Liver (tissue), 9 donors: ENCODE data around the gene STK4. TPM values are rescaled to one million over a fixed set of nuclear protein-coding genes. Genes with fewer than 3 reads are reported as not detected.

Source experiments
- DNase-seq: peaks from one replicate; pipeline ENCODE4 v3.0.0-alpha.2; 2017; ENCODE audit warnings: low spot score
- H3K27ac ChIP-seq, 2 donors: one replicate each; pipeline ENCODE4 v1.7.0; 2013; ENCODE audit warnings: inconsistent platforms in 2 of 2, low read length in 2 of 2, control low read depth in 1 of 2, low read depth in 1 of 2, mild to moderate bottlenecking in 1 of 2
- H3K27me3 ChIP-seq, 4 donors: one replicate each; pipeline versions ENCODE4 v1.6.1 to v1.7.0; 2013; ENCODE audit warnings: low read length in 3 of 4, inconsistent platforms in 1 of 4, mild to moderate bottlenecking in 1 of 4, moderate library complexity in 1 of 4; ENCODE audit not compliant: control insufficient read depth in 4 of 4, insufficient read depth in 4 of 4
- H3K36me3 ChIP-seq, 4 donors: one replicate each; pipeline versions ENCODE4 v1.6.1 to v1.7.0; 2013; ENCODE audit warnings: low read length in 3 of 4, mild to moderate bottlenecking in 3 of 4, low read depth in 1 of 4, moderate library complexity in 1 of 4; ENCODE audit not compliant: control insufficient read depth in 4 of 4, insufficient read depth in 3 of 4
- H3K4me1 ChIP-seq, 4 donors: one replicate each; pipeline versions ENCODE4 v1.6.1 to v1.7.0; 2013; ENCODE audit warnings: low read length in 3 of 4, mild to moderate bottlenecking in 3 of 4, moderate library complexity in 1 of 4; ENCODE audit not compliant: control insufficient read depth in 4 of 4, insufficient read depth in 4 of 4
- H3K4me3 ChIP-seq, 3 donors: one replicate each; pipeline versions ENCODE4 v1.6.1 to v1.7.0; 2013; ENCODE audit warnings: low read length in 3 of 3, control low read depth in 1 of 3, low read depth in 1 of 3, mild to moderate bottlenecking in 1 of 3
- H3K9ac ChIP-seq, 2 donors: one replicate each; pipeline ENCODE4 v1.7.0; 2013; ENCODE audit warnings: low read length in 2 of 2, mild to moderate bottlenecking in 2 of 2, moderate library complexity in 2 of 2, control low read depth in 1 of 2, low read depth in 1 of 2
- H3K9me3 ChIP-seq, 4 donors: one replicate each; pipeline versions ENCODE4 v1.6.1 to v1.7.0; 2013; ENCODE audit warnings: low read length in 3 of 4; ENCODE audit not compliant: control insufficient read depth in 4 of 4
- EGR1 ChIP-seq, 2 donors: IDR thresholded peaks; 2 replicates each; pipeline ENCODE4 v1.6.1; 2016 to 2018; ENCODE audit warnings: antibody characterized with exemption in 2 of 2, low read depth in 2 of 2
- FOXA1 ChIP-seq: IDR thresholded peaks from 2 replicates; pipeline ENCODE4 v1.6.1; 2016; ENCODE audit warnings: antibody characterized with exemption
- HNF4A ChIP-seq, 2 donors: conservative IDR thresholded peaks; 2 replicates each; pipeline ENCODE4 v1.6.1; 2016; ENCODE audit warnings: antibody characterized with exemption in 2 of 2, mild to moderate bottlenecking in 2 of 2
- JUND ChIP-seq, 2 donors: IDR thresholded peaks; 2 replicates each; pipeline ENCODE4 v1.6.1; 2016; ENCODE audit warnings: antibody characterized with exemption in 2 of 2
- NR2F2 ChIP-seq: IDR thresholded peaks from 2 replicates; pipeline ENCODE4 v1.6.1; 2016; ENCODE audit warnings: antibody characterized with exemption
- RAD21 ChIP-seq, 2 donors: IDR thresholded peaks; 2 replicates each; pipeline ENCODE4 v1.6.1; 2016; ENCODE audit warnings: antibody characterized with exemption in 2 of 2, mild to moderate bottlenecking in 2 of 2
- TAF1 ChIP-seq: conservative IDR thresholded peaks from 2 replicates; pipeline ENCODE4 v1.6.1; 2016; ENCODE audit warnings: antibody characterized with exemption, mild to moderate bottlenecking
- WGBS: extraction: QIAGEN DNeasy Blood & Tissue Kit; methylation state at CpG from one replicate; pipeline ENCODE4 v1.1.7; 2013; 5-methylcytosine and 5-hydroxymethylcytosine counted together
- polyA plus RNA-seq, 2 donors: library from polyadenylated mRNA; stranded (reverse) in 1 of 2; unstranded in 1 of 2; fragments of 200-250 nt in 1 of 2; fragments of >200 nt in 1 of 2; fragmentation: Nextera tagmentation in 1 of 2; extraction: Ambion mirVana in 1 of 2; gene quantifications; one replicate each; pipeline versions ENCODE4 v1.2.1 to v1.2.3, GENCODE V29; 2013 to 2015
- total RNA-seq, 2 donors: library from RNA; depleted of rRNA; stranded (reverse); fragments of >200 nt; gene quantifications; one replicate each; pipeline ENCODE4 v1.2.3, GENCODE V29; 2014
- TF ChIP-seq, protein P1 (sequence below): IDR thresholded peaks from 2 replicates; pipeline ENCODE4 v1.6.1; 2016; ENCODE audit warnings: antibody characterized with exemption
- TF ChIP-seq, protein P2 (sequence below): IDR thresholded peaks from 2 replicates; pipeline ENCODE4 v1.6.1; 2016; ENCODE audit warnings: antibody characterized with exemption
- TF ChIP-seq, protein P3 (sequence below): fragments of 150-350 bp; IDR thresholded peaks from 2 replicates; pipeline ENCODE4 v1.5.1; 2017; ENCODE audit warnings: improper control_type of control experiment, low read depth, low read length; ENCODE audit not compliant: missing input control
- donor health status: healthy.
- donor health status: healthy.
- donor health status: healthy.
- donor health status: healthy.
- donor health status: healthy.

The STK4 gene
- total and polyA plus RNA-seq, 4 donors = 3.7 to 20.8 (median 13.9) TPM

DNA sequence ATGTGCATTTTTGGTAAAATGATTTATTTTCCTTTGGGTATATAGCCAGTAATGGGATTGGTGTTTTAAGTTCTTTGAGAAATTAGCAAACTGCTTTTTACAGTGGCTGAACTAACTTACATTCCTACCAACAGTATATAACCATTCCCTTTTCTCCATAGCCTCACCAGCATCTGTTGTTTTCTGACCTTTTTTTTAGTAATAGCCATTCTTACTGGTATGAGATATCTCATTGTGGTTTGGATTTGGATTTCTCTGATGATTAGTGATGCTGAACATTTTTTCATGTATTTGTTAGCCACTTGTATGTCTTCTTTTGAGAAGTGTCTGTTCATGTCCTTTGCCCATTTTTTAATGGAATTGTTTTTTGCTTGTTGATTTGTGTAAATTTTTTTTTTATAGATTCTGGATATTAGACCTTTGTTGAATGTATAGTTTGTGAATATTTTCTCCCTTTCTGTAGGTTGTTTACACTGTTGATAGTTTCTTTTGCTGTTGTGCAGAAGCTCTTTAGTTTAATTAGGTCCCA lies 42.3 kb downstream of the STK4 start:
- peaks cover 2 to 13% (median 6%) of the 10 kb centered on the region in 4 donors for H3K36me3 ChIP-seq
- TF ChIP-seq HNF4A (conservative IDR thresholded peaks at IDR 0.05) = no peak
- no peaks in the 10 kb centered on the region for H3K4me1 ChIP-seq

DNA sequence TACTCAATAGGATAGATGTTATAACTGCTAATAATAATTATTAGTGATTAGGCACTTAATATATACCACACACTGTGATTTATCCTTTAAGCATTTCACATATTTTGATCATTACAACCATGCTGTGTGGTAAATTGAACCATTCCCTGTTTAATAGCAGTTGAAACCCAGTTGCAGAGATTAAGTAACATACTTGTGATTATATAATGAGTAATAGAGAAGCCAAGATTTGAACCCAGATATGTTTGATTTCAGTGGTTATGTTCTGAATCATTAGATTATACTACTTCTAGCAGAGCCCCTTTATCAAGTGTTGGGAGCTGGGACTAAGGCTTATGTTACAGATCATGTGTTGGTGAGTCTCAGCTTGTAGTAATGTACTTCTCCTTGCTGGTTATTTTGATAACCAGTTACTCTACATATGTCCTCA lies 44.1 kb downstream of the STK4 start:
- no peak overlapping the region for H3K9ac ChIP-seq
- peaks cover 2 to 13% (median 6%) of the 10 kb centered on the region in 4 donors for H3K36me3 ChIP-seq
- H3K27me3 ChIP-seq = no peaks in the 10 kb centered on the region
- H3K9me3 ChIP-seq = no peaks in the 10 kb centered on the region
- TF ChIP-seq HNF4A (conservative IDR thresholded peaks at IDR 0.05) = no peak
- no peak for TF ChIP-seq NR2F2
- TF ChIP-seq, protein P1, sequence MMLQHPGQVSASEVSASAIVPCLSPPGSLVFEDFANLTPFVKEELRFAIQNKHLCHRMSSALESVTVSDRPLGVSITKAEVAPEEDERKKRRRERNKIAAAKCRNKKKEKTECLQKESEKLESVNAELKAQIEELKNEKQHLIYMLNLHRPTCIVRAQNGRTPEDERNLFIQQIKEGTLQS = no peak
- no peak for TF ChIP-seq FOXA1
- TF ChIP-seq JUND (IDR thresholded peaks at IDR 0.05) = no peak
- DNase-seq = no peak
- H3K4me1 ChIP-seq = no peaks in the 10 kb centered on the region
- H3K27ac ChIP-seq = no peak overlapping the region
- H3K4me3 ChIP-seq = no peak overlapping the region

More for the DNA sequence above, 42.3 kb downstream of the STK4 start:
- DNase-seq = no peak
- Histone ChIP-seq H3K4me3 (no peak overlapping the region), H3K9ac (no peak overlapping the region), H3K27me3 (no peaks in the 10 kb centered on the region), H3K9me3 (no peaks in the 10 kb centered on the region), H3K27ac (no peak overlapping the region)

DNA sequence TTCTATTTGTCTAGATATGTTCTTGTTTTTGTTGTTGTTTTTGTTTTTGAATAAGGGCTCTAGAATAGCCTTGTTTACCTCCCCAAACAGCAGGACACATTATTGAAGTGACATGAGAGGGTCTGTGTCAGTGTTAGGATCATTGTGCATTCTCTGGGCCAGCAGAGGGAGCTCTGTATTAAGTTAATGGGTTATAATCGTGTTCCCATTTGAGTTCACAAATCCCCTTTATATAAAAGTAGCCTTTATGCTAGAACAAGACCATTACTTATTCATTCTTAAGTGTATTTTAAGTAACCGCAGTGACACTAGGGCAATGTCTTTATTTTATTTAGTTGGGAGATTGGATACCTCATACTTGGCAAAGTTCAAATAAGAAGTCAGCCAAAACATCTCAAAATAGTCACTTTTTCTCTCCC lies 44.8 kb downstream of the STK4 start:
- no peak for DNase-seq
- H3K27ac ChIP-seq = no peak overlapping the region
- no peak overlapping the region for H3K9ac ChIP-seq
- WGBS = 23% methylated on average over 2 of the region's 2 CpGs
- TF ChIP-seq, protein P2, sequence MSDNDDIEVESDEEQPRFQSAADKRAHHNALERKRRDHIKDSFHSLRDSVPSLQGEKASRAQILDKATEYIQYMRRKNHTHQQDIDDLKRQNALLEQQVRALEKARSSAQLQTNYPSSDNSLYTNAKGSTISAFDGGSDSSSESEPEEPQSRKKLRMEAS = no peak
- TF ChIP-seq EGR1 (IDR thresholded peaks at IDR 0.05; ENCODE audit: low read depth in 2 of 2) (no peak), HNF4A (conservative IDR thresholded peaks at IDR 0.05) (no peak), NR2F2 (no peak), TAF1 (no peak), RAD21 (IDR thresholded peaks at IDR 0.05) (peak; percentile 79 to 83), JUND (IDR thresholded peaks at IDR 0.05) (no peak)
- TF ChIP-seq, protein P3, sequence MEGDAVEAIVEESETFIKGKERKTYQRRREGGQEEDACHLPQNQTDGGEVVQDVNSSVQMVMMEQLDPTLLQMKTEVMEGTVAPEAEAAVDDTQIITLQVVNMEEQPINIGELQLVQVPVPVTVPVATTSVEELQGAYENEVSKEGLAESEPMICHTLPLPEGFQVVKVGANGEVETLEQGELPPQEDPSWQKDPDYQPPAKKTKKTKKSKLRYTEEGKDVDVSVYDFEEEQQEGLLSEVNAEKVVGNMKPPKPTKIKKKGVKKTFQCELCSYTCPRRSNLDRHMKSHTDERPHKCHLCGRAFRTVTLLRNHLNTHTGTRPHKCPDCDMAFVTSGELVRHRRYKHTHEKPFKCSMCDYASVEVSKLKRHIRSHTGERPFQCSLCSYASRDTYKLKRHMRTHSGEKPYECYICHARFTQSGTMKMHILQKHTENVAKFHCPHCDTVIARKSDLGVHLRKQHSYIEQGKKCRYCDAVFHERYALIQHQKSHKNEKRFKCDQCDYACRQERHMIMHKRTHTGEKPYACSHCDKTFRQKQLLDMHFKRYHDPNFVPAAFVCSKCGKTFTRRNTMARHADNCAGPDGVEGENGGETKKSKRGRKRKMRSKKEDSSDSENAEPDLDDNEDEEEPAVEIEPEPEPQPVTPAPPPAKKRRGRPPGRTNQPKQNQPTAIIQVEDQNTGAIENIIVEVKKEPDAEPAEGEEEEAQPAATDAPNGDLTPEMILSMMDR = peak; percentile 62
- TF ChIP-seq, protein P1 = no peak
- no peaks in the 10 kb centered on the region for H3K9me3 ChIP-seq
- no peaks in the 10 kb centered on the region for H3K4me1 ChIP-seq
- no peaks in the 10 kb centered on the region for H3K27me3 ChIP-seq
- no peak overlapping the region for H3K4me3 ChIP-seq
- peaks cover 2 to 13% (median 6%) of the 10 kb centered on the region in 4 donors for H3K36me3 ChIP-seq
